Measurements from ENCODE around the gene CBLN4. TPM values are rescaled to one million over a fixed set of nuclear protein-coding genes. Genes with fewer than 3 reads are reported as not detected.

Gene CBLN4
- total and polyA plus RNA-seq, 9 of the 15 experiments (the other 6 are each of a cell fraction or from before 2014, with no cell fraction given), result not detected

DNA sequence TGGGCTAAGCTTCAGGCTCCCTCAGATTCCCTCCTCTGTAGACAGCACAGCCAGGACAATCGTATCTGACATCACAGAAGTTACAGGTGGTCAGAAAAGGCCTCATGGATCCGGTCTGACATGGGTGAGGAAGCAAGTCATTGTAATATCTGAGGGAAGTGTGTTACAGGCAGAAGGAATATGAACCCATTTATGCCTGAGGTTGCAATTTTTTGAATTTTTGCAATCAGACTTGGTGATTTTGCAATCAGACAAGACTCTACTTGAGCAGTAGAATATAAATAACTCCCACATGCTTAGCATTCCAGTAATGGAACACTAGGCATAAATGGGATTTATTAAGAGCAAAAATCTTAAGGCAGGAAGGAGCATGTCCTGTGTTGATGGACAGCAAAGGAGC lies 52.1 kb downstream of the CBLN4 start:
- H3K4me1 ChIP-seq (replicated peaks in 1 of 2; ENCODE audit: control insufficient read depth in 2 of 2, insufficient read depth in 2 of 2, low read length in 2 of 2), result no peaks in the 10 kb centered on the region
- WGBS (ENCODE audit: insufficient coverage, low coverage, missing lambda C conversion rate), result 0% methylated on average over 2 of the region's 2 CpGs
- POLR2A ChIA-PET, result no interaction called here
- H3K27ac ChIP-seq (ENCODE audit: extremely low read depth, low read depth, low read length), result no peak overlapping the region
- ATAC-seq, result no peak
- H3K79me2 ChIP-seq (ENCODE audit: control insufficient read depth, insufficient read depth, low read length), result no peaks in the 10 kb centered on the region
- no peak for FAIRE-seq
- no peaks in the 10 kb centered on the region for H4K20me1 ChIP-seq (replicated peaks; ENCODE audit: control insufficient read depth, insufficient read depth, low read length)
- H3K4me2 ChIP-seq (ENCODE audit: insufficient read depth, low read length), result no peak overlapping the region
- no peaks in the 10 kb centered on the region for H3K9me1 ChIP-seq (ENCODE audit: control insufficient read depth, insufficient read depth, low read length)
- no peaks in the 10 kb centered on the region for H3K36me3 ChIP-seq (ENCODE audit: control insufficient read depth, insufficient read depth, low read length)
- in situ Hi-C loops (cut with MboI) (no loop called here), intact Hi-C loops (cut with micrococcal nuclease) (no loop called here)
- CTCF ChIA-PET (ENCODE audit: low intra/inter-chr PET ratio), result no interaction called here
- H3K27me3 ChIP-seq (ENCODE audit: control insufficient read depth in 2 of 2, insufficient read depth in 2 of 2, low read length in 2 of 2), result no peaks in the 10 kb centered on the region
- no peak overlapping the region for H2AFZ ChIP-seq (ENCODE audit: low read depth, low read length)
- BruUV-seq (replicated peaks), result no TSS peak
- TF ChIP-seq BHLHE40 (IDR thresholded peaks at IDR 0.05; ENCODE audit: low read length), result no peak
- no peak for TF ChIP-seq ZNF239 (CRISPR knock-in tag; IDR thresholded peaks at IDR 0.05)
- no peak for TF ChIP-seq TAF1 (IDR thresholded peaks at IDR 0.05; ENCODE audit: control insufficient read depth, extremely low read depth, insufficient read depth, low read length, severe bottlenecking)
- TF ChIP-seq ATF4 (CRISPR knock-in tag; IDR thresholded peaks at IDR 0.05), result no peak
- no peak for TF ChIP-seq HMBOX1 (IDR thresholded peaks at IDR 0.05)
- TF ChIP-seq SRSF9 (IDR thresholded peaks at IDR 0.05; ENCODE audit: borderline replicate concordance, low read depth, low read length), result no peak
- no peak for TF ChIP-seq ZMIZ1 (IDR thresholded peaks at IDR 0.05; ENCODE audit: low read depth in 2 of 2, low read length in 2 of 2)
- no peak for TF ChIP-seq GTF2A2 (tag; IDR thresholded peaks at IDR 0.05)
- no peak for TF ChIP-seq NR2C2 (CRISPR knock-in tag; IDR thresholded peaks at IDR 0.05)
- TF ChIP-seq NR2C2 (tag; IDR thresholded peaks at IDR 0.05), result no peak
- TF ChIP-seq FOXP1 (CRISPR knock-in tag; IDR thresholded peaks at IDR 0.05), result no peak
- TF ChIP-seq MTF1 (CRISPR knock-in tag; IDR thresholded peaks at IDR 0.05; ENCODE audit: borderline replicate concordance), result no peak
- TF ChIP-seq SIN3A (IDR thresholded peaks at IDR 0.05; ENCODE audit: borderline replicate concordance in 2 of 2, control insufficient read depth in 1 of 2, low read depth in 2 of 2, low read length in 2 of 2), result no peak
- no peak for DNase-seq (ENCODE audit: extremely low read depth in 1 of 4, low spot score in 3 of 4)
- H3K9me3 ChIP-seq (replicated peaks; ENCODE audit: control insufficient read depth, insufficient read depth, low read depth, low read length), result no peaks in the 10 kb centered on the region
- H3K9ac ChIP-seq (ENCODE audit: insufficient read depth in 1 of 2, low read depth in 2 of 2, low read length in 2 of 2), result no peak overlapping the region
- H3K4me3 ChIP-seq, result no peak overlapping the region

Measured in K562 (cell line).